Femur (tissue), 1 donor: Measurements from ENCODE around the gene BAG5.
"Not testable (repeated sequence)": the region's sequence is repeated elsewhere in the genome, so short reads cannot be mapped to it uniquely, and the experiment has no call there.

Source experiments
- DNase-seq: peaks from one replicate; pipeline ENCODE4 v3.0.0-alpha.2; 2017

Gene BAG5

GRCh38 chr14:103534576-103535061 is 27.8 kb downstream of the BAG5 start:
- DNase-seq, result no peak

DNA sequence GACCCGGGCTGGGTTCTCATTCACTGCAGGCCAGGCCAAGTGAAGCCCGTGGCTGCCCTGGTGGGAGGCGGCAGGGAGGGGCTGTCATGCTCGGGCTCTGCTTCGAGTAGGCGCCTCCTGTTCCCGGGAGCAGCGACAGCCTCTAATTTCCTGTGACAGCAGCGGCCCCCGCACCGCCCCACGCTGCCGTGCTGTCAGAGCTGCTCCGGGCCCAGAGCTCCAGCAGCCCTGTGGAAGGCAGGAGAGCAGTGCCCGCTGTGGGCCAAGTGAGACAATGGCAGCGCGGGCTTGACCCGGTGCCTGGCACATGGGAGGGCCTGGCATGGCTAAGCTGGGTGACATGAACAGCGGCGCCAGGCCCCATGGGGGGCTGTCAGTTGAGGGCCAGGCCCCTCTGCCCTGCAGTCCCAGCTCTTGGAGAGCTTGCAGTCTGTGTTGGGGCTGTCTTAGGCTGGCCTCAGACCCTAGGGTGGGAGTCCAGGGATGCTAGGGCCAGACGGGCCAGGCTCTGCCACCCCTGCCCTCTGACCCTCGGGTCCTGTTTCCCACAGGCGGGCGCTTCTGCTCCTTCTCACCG is 28.4 kb downstream of the BAG5 start:
- DNase-seq, result no peak

GRCh38 chr14:103533137-103533998 is 29.1 kb downstream of the BAG5 start:
- no peak for DNase-seq

DNA sequence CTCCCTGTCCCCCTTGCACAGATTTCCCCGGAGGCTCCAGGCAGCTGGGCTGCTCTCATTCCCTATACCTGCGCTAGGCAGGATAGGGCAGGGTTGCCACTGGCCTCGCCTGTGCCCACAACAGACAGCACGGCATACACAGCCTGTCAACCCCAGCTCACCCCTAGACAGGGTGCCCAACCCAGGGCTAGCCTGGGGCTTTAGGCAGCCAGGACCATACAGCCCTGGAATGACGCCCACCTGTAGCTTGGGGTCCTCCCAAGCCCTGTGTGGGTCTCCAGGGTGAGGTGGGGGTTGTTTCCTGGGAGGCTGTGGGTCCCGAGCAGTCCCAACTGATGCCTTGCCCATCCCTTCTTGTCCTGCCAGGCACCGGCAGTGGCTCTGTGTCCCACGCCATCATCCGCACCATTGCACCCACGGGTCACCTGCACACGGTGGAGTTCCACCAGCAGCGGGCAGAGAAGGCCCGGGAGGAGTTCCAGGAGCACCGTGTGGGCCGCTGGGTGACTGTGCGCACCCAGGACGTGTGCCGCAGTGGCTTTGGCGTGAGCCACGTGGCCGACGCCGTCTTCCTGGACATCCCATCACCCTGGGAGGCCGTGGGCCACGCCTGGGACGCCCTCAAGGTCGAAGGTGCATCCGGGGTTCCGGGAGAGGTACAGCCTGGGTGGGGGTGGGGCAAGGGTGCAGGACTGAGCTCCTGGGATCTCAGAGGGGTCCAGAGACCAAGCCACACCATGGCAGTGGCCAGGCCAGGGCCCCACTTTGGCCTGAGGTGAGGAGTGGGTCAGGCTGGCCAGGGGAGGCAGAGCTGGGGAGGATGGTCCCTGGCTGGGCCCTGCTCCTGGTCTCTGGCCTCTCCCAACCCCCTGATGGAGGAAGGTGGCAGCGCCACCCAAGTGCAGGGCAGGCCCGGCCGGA is 30.0 kb downstream of the BAG5 start:
- no peak for DNase-seq

DNA sequence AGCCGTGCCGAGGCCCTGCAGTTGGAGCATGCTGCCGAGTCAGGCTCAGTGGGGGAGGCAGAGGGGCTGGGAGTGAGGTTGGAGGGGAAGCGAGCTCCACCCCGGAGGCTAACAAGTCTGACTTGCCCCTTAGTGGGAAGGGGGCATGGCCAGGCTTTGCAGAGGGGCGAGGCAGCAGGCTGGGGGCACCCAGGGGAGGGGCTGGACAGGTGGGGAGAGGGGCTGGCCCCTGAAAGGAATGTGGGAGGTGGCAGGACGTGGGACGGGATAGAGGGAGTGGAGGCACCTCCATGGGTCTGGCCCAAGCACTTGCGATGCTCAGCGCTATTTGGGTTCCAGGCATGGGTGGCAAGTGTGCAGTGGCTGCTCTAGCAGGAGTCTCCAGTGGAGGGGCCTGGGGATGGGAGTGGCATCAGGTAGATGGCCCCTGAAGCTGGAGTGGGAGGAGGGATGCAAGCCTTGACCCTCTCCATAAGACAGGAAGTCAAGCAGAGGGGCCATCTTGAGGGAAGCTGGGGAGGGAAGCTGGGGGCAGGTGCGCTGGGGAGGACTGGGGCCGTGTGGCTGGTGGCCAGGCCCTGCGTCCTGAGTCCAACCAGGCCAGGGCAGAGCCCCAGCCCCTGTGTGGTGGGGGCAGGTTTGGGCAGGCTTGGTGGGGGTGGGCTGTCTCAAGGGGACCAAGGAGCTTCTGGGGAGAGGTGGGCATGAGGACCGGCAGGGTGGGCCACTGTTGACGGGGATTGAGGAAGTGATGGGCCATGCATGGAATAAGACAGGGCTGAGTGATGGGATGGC is 30.8 kb downstream of the BAG5 start:
- DNase-seq, result no peak

DNA sequence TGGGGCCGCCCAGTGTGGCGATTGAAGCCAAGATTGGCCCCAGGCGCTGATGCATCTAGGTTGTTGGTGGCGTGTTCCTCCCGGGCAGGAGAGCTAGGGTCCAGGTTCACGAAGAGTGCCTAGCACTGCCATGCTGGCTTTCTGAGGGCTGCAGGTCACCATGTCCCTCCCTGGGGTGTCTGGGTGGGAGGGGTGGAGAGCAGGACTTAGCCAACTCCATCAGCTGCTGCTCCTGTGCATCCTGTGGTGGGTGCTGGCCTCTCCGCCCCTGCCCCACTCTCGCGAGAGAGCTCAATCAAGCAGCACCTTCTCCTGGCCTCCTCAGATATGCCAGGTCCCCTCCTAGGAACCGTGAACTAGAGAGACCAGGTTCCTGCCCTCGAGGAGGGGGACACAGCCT is 31.6 kb downstream of the BAG5 start:
- no peak for DNase-seq

DNA sequence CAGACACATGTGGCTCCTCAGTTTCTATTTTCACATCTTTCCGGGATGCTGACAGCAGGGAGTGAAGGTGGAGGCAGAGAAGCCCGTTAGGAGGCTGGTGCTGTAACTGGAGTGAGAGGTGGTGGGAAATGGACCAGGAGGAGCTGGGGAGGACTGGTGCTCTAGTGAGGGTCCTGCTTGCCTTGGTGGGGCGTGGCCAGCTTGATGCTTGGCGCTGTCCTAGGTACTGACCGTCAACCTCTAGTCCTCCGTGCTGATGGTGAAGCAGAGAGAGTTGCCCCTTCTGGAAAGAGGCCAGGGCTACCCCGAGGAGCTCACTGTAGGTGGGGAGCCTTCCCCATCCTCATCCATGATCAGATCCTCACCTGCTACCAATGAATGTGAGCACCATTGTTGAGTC is 32.1 kb downstream of the BAG5 start:
- DNase-seq, result peak; percentile 31

DNA sequence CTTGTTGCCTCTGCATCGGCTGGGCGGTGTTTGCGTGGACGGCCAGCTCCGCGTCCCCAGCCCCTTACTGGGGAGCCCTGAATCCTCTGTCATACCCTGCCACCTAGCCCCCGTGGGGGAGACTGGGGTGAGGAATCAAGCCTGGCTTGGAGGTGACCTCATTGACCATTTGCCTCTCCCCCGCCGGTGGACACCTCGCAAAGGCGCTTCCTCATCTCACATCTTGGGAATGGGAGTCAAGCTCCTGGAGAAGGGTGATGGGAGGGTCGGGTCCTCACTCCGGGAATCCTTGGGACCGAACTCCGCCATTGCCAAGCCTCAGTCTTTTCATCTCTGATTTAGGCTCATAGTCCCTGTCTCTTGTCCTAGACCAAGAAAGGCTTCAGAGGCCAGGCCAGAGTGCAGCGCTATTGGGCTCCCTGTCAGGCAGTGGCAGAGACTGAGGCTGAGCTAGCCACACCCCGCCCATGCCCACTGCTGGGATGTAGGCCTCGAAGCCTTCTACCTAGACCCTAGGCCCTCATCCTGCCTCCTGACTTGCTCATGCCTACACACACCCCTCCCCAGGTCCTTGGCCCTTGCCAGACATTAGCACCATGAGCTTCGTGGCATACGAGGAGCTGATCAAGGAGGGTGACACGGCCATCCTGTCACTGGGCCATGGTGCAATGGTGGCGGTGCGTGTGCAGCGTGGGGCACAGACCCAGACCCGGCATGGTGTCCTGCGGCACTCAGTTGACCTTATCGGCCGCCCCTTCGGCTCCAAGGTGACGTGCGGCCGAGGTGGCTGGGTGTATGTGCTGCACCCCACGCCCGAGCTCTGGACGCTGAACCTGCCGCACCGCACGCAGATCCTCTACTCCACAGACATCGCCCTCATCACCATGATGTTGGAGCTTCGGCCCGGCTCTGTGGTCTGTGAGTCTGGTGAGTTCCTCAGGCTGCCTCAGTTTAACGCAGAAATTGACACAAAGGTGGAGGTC is 32.8 kb downstream of the BAG5 start:
- DNase-seq, result peak; percentile 23

- peak; percentile 94 for DNase-seq
These were observed 33.7 kb downstream of the BAG5 start, which contains the start of gene TRMT61A for GRCh38 chr14:103528587-103529382. TSS of gene TRMT61A (plus strand) at chr14:103529196. CDS start at chr14:103529979, 783 bp downstream.

GRCh38 chr14:103528146-103528586 is 34.3 kb downstream of the BAG5 start:
- no peak for DNase-seq

DNA sequence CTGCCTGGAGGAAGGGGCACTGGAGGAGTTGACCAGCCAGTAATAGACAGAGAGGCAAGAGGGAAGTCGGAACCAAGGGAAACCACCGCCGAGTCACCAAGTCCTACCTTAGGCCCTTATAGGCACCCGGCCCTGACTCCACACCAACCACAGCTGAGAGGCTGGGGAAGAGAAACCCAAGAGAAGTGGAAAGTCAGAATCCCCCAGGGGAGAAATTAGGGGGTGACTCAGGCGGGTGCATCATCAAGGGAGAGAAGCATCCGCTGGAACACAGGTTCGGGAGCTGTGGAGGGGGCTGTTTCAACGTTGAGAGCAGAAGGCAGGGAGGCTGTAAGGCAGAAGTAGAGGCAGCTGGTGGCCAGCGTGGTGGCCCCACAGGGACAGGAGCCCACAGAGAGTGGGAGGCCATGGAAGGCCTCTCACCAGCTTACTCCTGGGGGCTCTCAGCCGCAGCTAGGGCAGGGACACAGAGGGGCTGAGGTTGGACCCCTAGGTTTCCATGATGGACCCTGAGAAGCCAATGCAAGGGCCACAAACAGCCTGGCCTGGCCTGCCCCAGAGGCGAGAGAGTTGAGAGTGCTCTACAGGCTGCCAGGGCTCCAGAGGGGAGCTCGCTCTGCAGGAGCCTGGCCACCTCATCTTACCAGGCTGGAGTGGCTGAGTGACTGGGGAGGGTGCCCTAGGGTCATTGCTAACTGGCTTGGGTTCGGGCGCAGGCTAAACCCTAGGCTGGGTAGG is 34.9 kb downstream of the BAG5 start:
- DNase-seq, result no peak

- DNase-seq, result no peak
These were observed 35.6 kb downstream of the BAG5 start for GRCh38 chr14:103526914-103527248.

GRCh38 chr14:103526247-103526913 is 36.1 kb downstream of the BAG5 start:
- DNase-seq, result no peak

GRCh38 chr14:103525430-103526246 is 36.8 kb downstream of the BAG5 start:
- not testable (repeated sequence) for DNase-seq

GRCh38 chr14:103524002-103524935 is 38.2 kb downstream of the BAG5 start:
- no peak for DNase-seq

- no peak for DNase-seq
These were observed 38.9 kb downstream of the BAG5 start for GRCh38 chr14:103523575-103523954.
